Measurements from ENCODE around the gene GHRHR.

The GHRHR gene

GRCh38 chr7:31022726-31023125, 59.0 kb downstream of the GHRHR start:
- no peak overlapping the region for H2AFZ ChIP-seq (ENCODE audit: low read length)

GRCh38 chr7:31023877-31024276, 60.1 kb downstream of the GHRHR start:
- no peak overlapping the region for H3K4me2 ChIP-seq (ENCODE audit: low read depth, low read length)
- H3K79me2 ChIP-seq (ENCODE audit: low read length) = no peaks in the 10 kb centered on the region
- H3K4me1 ChIP-seq (ENCODE audit: low read length) = no peaks in the 10 kb centered on the region
- H3K36me3 ChIP-seq (replicated peaks; ENCODE audit: insufficient read depth, low read length) = no peaks in the 10 kb centered on the region
- DNase-seq = no peak
- no peak overlapping the region for H3K27ac ChIP-seq (ENCODE audit: low read length)
- H4K20me1 ChIP-seq (ENCODE audit: insufficient read depth, low read length) = no peaks in the 10 kb centered on the region
- H3K4me3 ChIP-seq (ENCODE audit: low read length) = no peak overlapping the region
- no peaks in the 10 kb centered on the region for H3K27me3 ChIP-seq (replicated peaks; ENCODE audit: insufficient read depth, low read length)
- H3K9me3 ChIP-seq (replicated peaks; ENCODE audit: insufficient read depth, low read length) = no peaks in the 10 kb centered on the region
- TF ChIP-seq CTCF (IDR thresholded peaks at IDR 0.05; ENCODE audit: low read length) (no peak), EZH2phosphoT487 (IDR thresholded peaks at IDR 0.05; ENCODE audit: low read length) (no peak), EZH2 (optimal IDR thresholded peaks at IDR 0.05; ENCODE audit: low read depth, low read length) (no peak)
- H2AFZ ChIP-seq (ENCODE audit: low read length) = no peak overlapping the region
- no peaks in the 10 kb centered on the region for H3F3A ChIP-seq (ENCODE audit: insufficient read depth, low read length)
- H3K9me2 ChIP-seq (replicated peaks; ENCODE audit: insufficient read depth, low read length) = no peaks in the 10 kb centered on the region
- no peak overlapping the region for H3K9ac ChIP-seq (ENCODE audit: low read length)

More at GRCh38 chr7:31022726-31023125, 59.0 kb downstream of the GHRHR start:
- Histone ChIP-seq H3K4me3 (ENCODE audit: low read length) (no peak overlapping the region), H3K9me3 (replicated peaks; ENCODE audit: insufficient read depth, low read length) (no peaks in the 10 kb centered on the region), H3K36me3 (replicated peaks; ENCODE audit: insufficient read depth, low read length) (no peaks in the 10 kb centered on the region), H3K79me2 (ENCODE audit: low read length) (no peaks in the 10 kb centered on the region), H3K27me3 (replicated peaks; ENCODE audit: insufficient read depth, low read length) (no peaks in the 10 kb centered on the region), H3F3A (ENCODE audit: insufficient read depth, low read length) (no peaks in the 10 kb centered on the region), H4K20me1 (ENCODE audit: insufficient read depth, low read length) (no peaks in the 10 kb centered on the region), H3K9me2 (replicated peaks; ENCODE audit: insufficient read depth, low read length) (no peaks in the 10 kb centered on the region), H3K27ac (ENCODE audit: low read length) (no peak overlapping the region), H3K4me1 (ENCODE audit: low read length) (no peaks in the 10 kb centered on the region), H3K9ac (ENCODE audit: low read length) (no peak overlapping the region), H3K4me2 (ENCODE audit: low read depth, low read length) (no peak overlapping the region)
- no peak for DNase-seq
- TF ChIP-seq EZH2 (optimal IDR thresholded peaks at IDR 0.05; ENCODE audit: low read depth, low read length) = no peak
- no peak for TF ChIP-seq EZH2phosphoT487 (IDR thresholded peaks at IDR 0.05; ENCODE audit: low read length)
- TF ChIP-seq CTCF (IDR thresholded peaks at IDR 0.05; ENCODE audit: low read length) = no peak

- Histone ChIP-seq H3K9me2 (replicated peaks; ENCODE audit: insufficient read depth, low read length) (no peaks in the 10 kb centered on the region), H3K9me3 (replicated peaks; ENCODE audit: insufficient read depth, low read length) (no peaks in the 10 kb centered on the region), H3K4me3 (ENCODE audit: low read length) (no peak overlapping the region), H2AFZ (ENCODE audit: low read length) (no peak overlapping the region), H3K36me3 (replicated peaks; ENCODE audit: insufficient read depth, low read length) (no peaks in the 10 kb centered on the region), H3K27ac (ENCODE audit: low read length) (no peak overlapping the region), H4K20me1 (ENCODE audit: insufficient read depth, low read length) (no peaks in the 10 kb centered on the region), H3K4me1 (ENCODE audit: low read length) (no peaks in the 10 kb centered on the region), H3K27me3 (replicated peaks; ENCODE audit: insufficient read depth, low read length) (no peaks in the 10 kb centered on the region), H3K79me2 (ENCODE audit: low read length) (no peaks in the 10 kb centered on the region), H3K4me2 (ENCODE audit: low read depth, low read length) (no peak overlapping the region), H3F3A (ENCODE audit: insufficient read depth, low read length) (no peaks in the 10 kb centered on the region), H3K9ac (ENCODE audit: low read length) (no peak overlapping the region)
- TF ChIP-seq EZH2phosphoT487 (IDR thresholded peaks at IDR 0.05; ENCODE audit: low read length) = no peak
- no peak for TF ChIP-seq CTCF (IDR thresholded peaks at IDR 0.05; ENCODE audit: low read length)
- TF ChIP-seq EZH2 (optimal IDR thresholded peaks at IDR 0.05; ENCODE audit: low read depth, low read length) = no peak
- DNase-seq = no peak
Observed at GRCh38 chr7:31027161-31027965, 63.6 kb downstream of the GHRHR start.
